Activated CD8-positive, alpha-beta memory T cell treated with anti-CD3 and anti-CD28 coated beads, Interleukin-2, amount 50 U/mL, for 48 hours (primary cell): ENCODE data around the gene MS4A7.
"Not testable (repeated sequence)": the region's sequence is repeated elsewhere in the genome, so short reads cannot be mapped to it uniquely, and the experiment has no call there.

ENCODE experiments used
- DNase-seq: peaks from one replicate; pipeline ENCODE4 v3.0.0-alpha.2; 2020

The MS4A7 gene, protein sequence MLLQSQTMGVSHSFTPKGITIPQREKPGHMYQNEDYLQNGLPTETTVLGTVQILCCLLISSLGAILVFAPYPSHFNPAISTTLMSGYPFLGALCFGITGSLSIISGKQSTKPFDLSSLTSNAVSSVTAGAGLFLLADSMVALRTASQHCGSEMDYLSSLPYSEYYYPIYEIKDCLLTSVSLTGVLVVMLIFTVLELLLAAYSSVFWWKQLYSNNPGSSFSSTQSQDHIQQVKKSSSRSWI

GRCh38 chr11:60378354-60378753, at the start of gene MS4A7:
MS4A7 (plus strand) TSS chr11:60378532; CDS start chr11:60383142, 4,610 bp downstream.
- no peak for DNase-seq

GRCh38 chr11:60332846-60333245, 45.5 kb upstream of the MS4A7 start:
- DNase-seq, result no peak

- peak; percentile 82 for DNase-seq
Observed at GRCh38 chr11:60334005-60334620, 44.2 kb upstream of the MS4A7 start.

DNA sequence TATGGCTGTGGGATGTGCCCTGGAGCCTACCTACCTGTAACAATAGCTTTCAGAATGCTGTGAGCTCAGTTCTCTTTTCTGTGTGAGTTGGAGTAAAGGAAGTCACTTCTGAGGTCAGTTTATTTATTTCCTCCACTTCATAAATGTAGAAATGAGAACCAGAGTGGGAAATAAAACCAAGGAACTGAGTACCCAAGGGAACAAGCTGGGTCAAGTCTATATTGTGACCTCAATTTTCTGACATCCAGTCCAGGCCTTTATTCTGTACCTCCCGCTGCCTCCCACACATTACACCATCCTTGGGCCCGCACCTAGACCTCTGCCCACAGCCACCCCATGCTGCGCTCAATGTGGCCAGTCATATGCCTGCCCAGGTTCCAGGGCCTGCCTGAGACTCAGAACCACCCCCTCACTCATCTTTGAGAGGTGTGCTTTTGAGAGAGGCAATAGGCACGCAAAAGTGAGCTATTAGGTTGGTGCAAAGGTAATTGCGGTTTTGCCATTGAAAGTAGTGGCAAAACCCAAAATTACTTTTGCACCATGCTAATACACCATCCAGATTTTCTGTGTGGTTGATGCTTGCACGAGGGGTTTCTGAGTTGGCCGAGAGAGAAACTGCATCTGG, 41.5 kb upstream of the MS4A7 start:
- DNase-seq, result no peak

DNA sequence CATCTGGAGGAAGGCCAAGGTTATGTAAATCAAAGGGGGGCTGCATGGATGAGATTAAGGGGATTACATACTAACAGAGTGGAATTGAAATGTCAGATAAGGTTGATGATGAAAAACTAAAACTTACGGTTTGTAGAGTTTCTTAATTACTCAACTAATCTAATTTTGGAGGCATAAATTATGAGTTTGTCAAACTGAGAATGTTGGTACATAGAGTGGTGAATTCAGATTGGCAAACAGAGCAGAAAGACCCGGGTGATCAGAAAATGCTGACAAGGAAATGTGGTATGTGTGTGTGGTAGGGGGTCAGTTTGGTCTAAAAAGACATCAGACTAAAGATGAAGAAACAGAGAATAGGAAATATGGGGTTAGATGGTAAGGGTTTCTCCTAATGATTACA, 40.3 kb upstream of the MS4A7 start:
- DNase-seq, result no peak

DNA sequence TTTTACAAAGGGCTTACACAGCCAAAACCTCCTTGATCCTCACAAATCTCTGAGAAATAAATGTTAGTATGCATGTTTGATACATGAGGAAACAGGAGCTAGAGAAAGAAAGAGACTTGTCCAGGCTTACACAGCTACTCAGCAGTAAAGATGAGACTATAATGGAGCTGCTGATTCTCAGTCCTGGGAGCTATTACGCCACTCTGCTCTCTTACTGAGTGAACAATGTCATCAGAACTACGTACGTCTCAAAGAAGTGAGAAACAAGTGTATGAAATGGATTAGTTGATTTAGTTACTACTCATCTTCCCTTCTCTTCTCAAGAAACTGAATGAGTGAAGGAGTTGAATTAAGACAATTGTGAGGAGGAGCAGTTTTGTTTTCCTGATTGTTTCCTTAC, 39.0 kb upstream of the MS4A7 start:
- DNase-seq, result no peak

DNA sequence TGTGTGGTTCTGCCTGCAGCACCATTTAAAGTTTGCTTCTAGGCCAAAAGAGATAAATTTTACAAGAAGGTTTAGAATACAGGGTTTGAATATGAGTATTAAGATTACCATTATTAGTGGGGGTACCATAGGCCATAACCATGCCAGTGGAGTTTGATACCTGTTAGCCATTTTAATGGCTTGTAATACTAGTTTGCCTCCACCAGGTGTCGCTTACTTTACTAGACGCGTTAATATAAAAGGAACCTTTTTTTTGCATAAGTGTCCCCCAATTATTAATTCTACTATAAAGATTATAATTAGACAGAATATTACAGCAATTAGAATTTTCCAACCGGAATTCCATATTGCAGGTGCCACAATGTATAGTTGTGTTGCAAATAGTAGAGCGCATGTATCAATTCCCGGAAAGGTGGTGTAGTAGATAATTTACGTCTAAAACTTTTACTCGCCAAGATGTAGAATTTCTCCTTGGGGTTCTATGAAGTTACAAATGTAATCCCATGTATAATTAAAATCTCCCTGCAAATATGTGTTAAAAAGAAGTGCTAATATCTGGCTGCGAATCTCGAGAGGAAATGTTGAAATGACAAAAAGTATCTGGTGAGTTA, 35.1 kb upstream of the MS4A7 start:
- no peak for DNase-seq

- DNase-seq, result no peak
Observed at GRCh38 chr11:60344146-60344545, 34.2 kb upstream of the MS4A7 start.

DNA sequence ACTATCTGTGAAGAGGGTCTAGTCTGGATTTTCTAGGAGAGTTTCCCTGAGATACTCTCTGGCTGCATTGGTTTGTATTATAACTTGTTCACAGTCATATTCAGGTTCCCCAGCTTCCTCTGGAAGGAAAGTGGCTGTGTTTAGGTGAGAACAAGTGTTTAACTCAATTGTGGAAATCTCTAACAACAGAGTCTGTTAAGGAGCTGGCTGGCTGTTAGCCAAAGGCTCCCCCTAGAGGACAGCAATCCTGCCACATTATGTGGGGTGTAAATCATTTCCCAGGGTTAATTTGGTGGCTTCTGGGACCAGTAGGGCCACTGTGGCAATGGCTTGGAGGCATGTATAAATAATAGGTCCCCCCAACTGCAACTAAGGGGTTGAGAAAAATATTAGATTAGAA, 32.8 kb upstream of the MS4A7 start:
- peak; percentile 54 for DNase-seq

DNA sequence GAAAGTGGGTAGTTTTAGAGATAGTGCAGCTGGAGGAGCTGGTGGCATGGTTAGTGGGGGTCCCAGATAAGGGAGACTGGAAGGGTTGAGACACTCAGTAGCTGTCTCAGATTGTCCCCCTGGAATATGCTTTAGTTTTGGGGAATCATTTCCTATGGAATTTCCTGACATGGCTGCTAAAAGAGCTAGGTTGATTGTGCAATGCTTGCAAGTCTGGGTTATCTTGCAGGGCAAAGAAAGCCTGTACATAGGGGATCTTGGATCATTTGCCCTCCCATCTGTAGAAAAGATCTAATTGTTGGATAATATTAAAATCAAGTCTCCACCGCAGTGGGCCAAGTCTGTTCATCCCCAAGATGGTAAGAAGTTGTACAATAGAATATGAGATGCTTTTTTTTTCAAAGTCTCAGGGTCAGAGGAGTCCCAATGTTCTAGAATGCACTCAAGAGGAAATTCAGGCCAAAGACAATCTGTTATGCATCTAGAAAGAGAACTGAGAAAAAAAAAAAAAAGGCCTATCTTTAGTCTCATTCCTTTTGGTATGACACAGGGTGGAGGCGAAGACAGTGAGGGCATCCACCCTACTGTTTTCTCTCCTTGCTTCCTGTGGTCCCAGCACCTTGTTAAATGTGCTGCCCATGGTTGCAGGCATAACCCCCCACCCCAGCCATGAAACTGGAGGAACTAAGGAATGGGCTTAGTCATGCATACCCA, 31.1 kb upstream of the MS4A7 start:
- no peak for DNase-seq

DNA sequence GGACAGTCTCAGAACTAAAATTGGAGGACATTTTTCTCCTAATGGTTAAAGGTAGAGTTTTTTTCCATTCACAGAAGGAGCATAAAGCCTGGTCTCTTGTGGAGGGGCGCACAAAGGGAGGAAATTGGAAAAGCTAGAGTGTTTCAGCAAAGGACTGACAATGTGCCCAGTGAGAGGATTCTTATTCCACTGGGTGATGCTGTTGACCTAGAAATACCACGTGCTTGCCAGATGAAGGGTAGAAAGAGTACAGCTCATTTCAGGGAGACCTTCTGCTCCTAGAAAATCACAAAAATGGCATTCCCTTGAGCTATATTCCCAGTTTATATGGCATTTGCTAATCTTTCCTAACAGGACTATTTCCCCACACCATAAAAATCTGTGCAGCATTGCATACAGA, 30.2 kb upstream of the MS4A7 start:
- DNase-seq, result no peak

GRCh38 chr11:60349990-60350389, 28.3 kb upstream of the MS4A7 start:
- no peak for DNase-seq

- no peak for DNase-seq
Observed at GRCh38 chr11:60357771-60358170, 20.6 kb upstream of the MS4A7 start.

GRCh38 chr11:60360621-60361020, 17.7 kb upstream of the MS4A7 start:
- no peak for DNase-seq

DNA sequence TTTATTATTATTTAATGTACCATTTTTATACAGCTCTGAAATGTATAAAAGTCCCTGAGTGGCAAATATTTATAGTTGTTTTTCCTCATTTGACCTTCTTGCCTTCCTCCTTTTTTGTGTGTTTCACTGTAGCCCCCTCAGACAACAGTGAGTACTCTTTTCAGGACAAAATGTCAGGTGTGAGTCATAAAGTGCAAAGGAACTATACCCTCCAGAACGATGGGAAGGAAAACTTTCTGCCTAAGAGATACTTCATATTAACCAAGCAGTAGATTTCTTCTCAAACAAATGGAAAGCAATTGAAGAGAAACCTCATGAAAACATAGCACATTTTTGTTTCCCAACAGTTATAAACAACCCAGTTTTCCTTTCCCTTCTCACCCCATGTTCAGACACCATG, 16.1 kb upstream of the MS4A7 start:
- DNase-seq, result no peak

- peak; percentile 72 for DNase-seq
Observed at GRCh38 chr11:60363542-60364470, 14.5 kb upstream of the MS4A7 start.

DNA sequence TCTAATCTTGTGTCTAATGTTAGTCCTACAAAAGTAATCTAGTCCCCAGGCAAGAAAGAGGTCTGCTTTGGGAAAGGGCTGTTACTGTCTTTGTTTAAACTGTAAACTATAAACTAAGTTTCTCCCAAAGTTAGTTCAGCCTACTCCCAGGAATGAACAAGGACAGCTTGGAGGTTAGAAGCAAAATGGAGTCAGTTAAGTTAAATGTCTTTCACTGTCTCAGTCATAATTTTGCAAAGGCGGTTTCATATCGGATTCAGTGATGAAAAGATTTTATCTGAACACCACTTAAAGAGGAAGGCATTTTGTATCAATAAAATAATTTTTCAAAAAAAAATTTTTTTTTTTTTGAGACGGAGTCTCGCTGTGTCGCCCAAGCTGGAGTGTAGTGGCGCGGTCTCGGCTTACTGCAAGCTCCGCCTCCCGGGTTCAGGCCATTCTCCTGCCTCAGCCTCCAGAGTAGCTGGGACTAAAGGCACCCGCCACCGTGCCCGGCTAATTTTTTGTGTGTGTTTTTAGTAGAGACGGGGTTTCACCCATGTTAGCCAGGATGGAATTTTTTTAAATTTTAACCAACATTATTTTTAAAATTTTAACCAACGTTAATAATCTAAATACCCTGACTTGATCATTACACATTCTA, 11.9 kb upstream of the MS4A7 start:
- DNase-seq, result not testable (repeated sequence)

DNA sequence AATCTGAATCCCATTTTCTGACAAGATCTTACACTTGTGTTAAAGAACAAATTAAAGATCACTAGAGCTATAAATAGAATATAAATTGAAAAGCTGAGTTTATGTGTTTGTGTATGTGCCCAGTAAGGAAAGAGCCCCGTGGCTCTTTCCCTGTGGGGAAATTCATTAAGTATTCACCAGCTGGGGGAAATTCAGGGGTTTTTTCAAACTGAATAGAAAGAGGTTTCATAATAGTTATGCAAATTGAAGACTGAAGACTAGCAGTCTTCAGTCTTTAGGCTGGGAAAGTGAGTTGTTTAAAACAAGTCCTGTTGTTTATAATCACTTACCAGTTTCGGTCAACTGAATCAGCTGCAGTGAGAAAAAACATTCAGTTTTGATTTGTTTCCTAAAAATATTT, 11.3 kb upstream of the MS4A7 start:
- DNase-seq, result no peak

DNA sequence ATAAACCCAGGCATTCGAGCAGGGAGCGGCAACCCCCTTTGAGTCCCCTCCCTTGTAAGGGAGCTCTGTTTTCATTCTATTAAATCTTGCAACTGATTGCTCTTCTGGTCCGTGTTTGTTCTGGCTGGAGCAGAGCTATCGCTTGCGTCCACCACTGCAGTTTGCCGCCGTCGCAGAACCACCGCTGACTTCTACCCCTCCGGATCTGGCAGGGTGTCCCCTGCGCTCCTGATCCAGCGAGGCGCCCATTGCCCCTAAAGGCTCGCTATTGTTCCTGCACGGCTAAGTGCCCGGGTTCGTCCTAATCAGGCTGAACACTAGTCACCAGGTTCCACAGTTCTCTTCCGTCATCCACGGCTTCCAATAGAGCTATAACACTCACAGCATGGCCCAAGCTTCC, 10.4 kb upstream of the MS4A7 start:
- no peak for DNase-seq

GRCh38 chr11:60370252-60370810, 8.0 kb upstream of the MS4A7 start:
- no peak for DNase-seq

DNA sequence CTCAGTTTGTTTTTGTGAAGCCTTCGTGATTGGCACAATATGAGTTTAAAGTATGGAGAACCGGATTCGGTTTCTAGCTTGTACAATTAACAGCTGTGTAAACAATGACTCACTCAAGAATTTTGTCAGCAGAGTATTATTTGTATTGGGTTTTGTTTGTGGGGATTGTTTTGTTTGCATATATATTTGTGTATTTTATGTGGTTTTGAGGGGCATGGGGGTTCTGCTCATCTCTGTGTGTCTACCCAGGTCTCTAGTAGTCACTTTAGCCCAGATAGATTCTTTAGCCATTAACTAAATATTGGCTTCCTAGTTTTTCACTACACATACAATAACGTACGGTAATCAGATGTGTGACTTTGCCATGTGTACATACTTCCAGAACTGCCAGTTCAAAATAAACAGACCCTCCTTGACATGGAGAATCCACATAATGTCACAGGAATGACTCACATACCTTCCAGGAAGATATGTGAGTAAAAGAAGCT, 7.5 kb upstream of the MS4A7 start:
- no peak for DNase-seq
